ENCODE results near the gene RCOR2.

The RCOR2 gene

GRCh38 chr11:63882555-63883242 is 34.3 kb downstream of the RCOR2 start:
- DNase-seq (ENCODE audit: low spot score): no peak
- no peak for TF ChIP-seq CTCF (IDR thresholded peaks at IDR 0.05; ENCODE audit: borderline replicate concordance, control extremely low read depth, extremely low read depth, insufficient read depth, missing control alignments)
- in situ Hi-C loops (cut with MboI; ENCODE audit: low sequenced_read_pairs, unreplicated experiment): no loop called here

- in situ Hi-C loops (cut with MboI; ENCODE audit: low sequenced_read_pairs, unreplicated experiment): no loop called here
- DNase-seq (ENCODE audit: low spot score): no peak
- TF ChIP-seq CTCF (IDR thresholded peaks at IDR 0.05; ENCODE audit: borderline replicate concordance, control extremely low read depth, extremely low read depth, insufficient read depth, missing control alignments): no peak
Measured at GRCh38 chr11:63880403-63880790, 36.6 kb downstream of the RCOR2 start.

GRCh38 chr11:63879598-63880402 is 37.2 kb downstream of the RCOR2 start:
- no peak for DNase-seq (ENCODE audit: low spot score)
- in situ Hi-C loops (cut with MboI; ENCODE audit: low sequenced_read_pairs, unreplicated experiment): no loop called here
- TF ChIP-seq CTCF (IDR thresholded peaks at IDR 0.05; ENCODE audit: borderline replicate concordance, control extremely low read depth, extremely low read depth, insufficient read depth, missing control alignments): no peak

GRCh38 chr11:63877658-63878241 is 39.2 kb downstream of the RCOR2 start:
- in situ Hi-C loops (cut with MboI; ENCODE audit: low sequenced_read_pairs, unreplicated experiment): no loop called here
- TF ChIP-seq CTCF (IDR thresholded peaks at IDR 0.05; ENCODE audit: borderline replicate concordance, control extremely low read depth, extremely low read depth, insufficient read depth, missing control alignments): no peak

GRCh38 chr11:63876616-63877015 is 40.3 kb downstream of the RCOR2 start:
- no peak for DNase-seq (ENCODE audit: low spot score)
- no peak for TF ChIP-seq CTCF (IDR thresholded peaks at IDR 0.05; ENCODE audit: borderline replicate concordance, control extremely low read depth, extremely low read depth, insufficient read depth, missing control alignments)

More at GRCh38 chr11:63877658-63878241, 39.2 kb downstream of the RCOR2 start:
- no peak for DNase-seq (ENCODE audit: low spot score)

GRCh38 chr11:63875506-63876065 is 41.4 kb downstream of the RCOR2 start:
- no peak for TF ChIP-seq CTCF (IDR thresholded peaks at IDR 0.05; ENCODE audit: borderline replicate concordance, control extremely low read depth, extremely low read depth, insufficient read depth, missing control alignments)
- in situ Hi-C loops (cut with MboI; ENCODE audit: low sequenced_read_pairs, unreplicated experiment): no loop called here
- no peak for DNase-seq (ENCODE audit: low spot score)

More at GRCh38 chr11:63876616-63877015, 40.3 kb downstream of the RCOR2 start:
- in situ Hi-C loops (cut with MboI; ENCODE audit: low sequenced_read_pairs, unreplicated experiment): no loop called here
